ENCODE measurements around the gene LITAF. TPM values are rescaled to one million over a fixed set of nuclear protein-coding genes. Genes with fewer than 3 reads are reported as not detected.
"Not testable (repeated sequence)": the region's sequence is repeated elsewhere in the genome, so short reads cannot be mapped to it uniquely, and the experiment has no call there.

The LITAF gene
- total RNA-seq, 6 experiments from 2014 or later, result 114 to 143 (median 135) TPM

GRCh38 chr16:11515540-11516430 lies 70.9 kb downstream of the LITAF start:
- TF ChIP-seq CTCF (IDR thresholded peaks at IDR 0.05), result no peak
- Mint-ChIP-seq H3K4me3 (no peak overlapping the region), H3K27me3 (ENCODE audit: insufficient read depth) (peaks cover 20% of the 10 kb centered on the region), H3K36me3 (ENCODE audit: low read depth) (0 out of 2 replicates have a peak, but pooled peaks cover 3% of the 10 kb centered on the region), H3K9me3 (no peaks in the 10 kb centered on the region), H3K4me1 (ENCODE audit: low read depth) (no peaks in the 10 kb centered on the region), H3K27ac (no peak overlapping the region)
- no peak for DNase-seq

- no peak for TF ChIP-seq CTCF (IDR thresholded peaks at IDR 0.05)
- no peak overlapping the region for H3K27ac Mint-ChIP-seq
- H3K36me3 Mint-ChIP-seq (ENCODE audit: low read depth), result no peaks in the 10 kb centered on the region
- DNase-seq, result no peak
- H3K9me3 Mint-ChIP-seq, result no peaks in the 10 kb centered on the region
- H3K4me1 Mint-ChIP-seq (ENCODE audit: low read depth), result no peaks in the 10 kb centered on the region
- H3K4me3 Mint-ChIP-seq, result no peak overlapping the region
- H3K27me3 Mint-ChIP-seq (ENCODE audit: insufficient read depth), result peaks cover 20% of the 10 kb centered on the region
Measured at GRCh38 chr16:11514283-11514682, 72.4 kb downstream of the LITAF start.

GRCh38 chr16:11513366-11513765 lies 73.4 kb downstream of the LITAF start:
- not testable (repeated sequence) for H3K4me1 Mint-ChIP-seq (ENCODE audit: low read depth); H3K27ac Mint-ChIP-seq; H3K36me3 Mint-ChIP-seq (ENCODE audit: low read depth); DNase-seq; H3K9me3 Mint-ChIP-seq; H3K4me3 Mint-ChIP-seq
- peaks cover 15% of the 10 kb centered on the region for H3K27me3 Mint-ChIP-seq (ENCODE audit: insufficient read depth)

- H3K4me1 Mint-ChIP-seq (ENCODE audit: low read depth), result peaks cover 12% of the 10 kb centered on the region
- H3K9me3 Mint-ChIP-seq, result no peaks in the 10 kb centered on the region
- peaks cover 5% of the 10 kb centered on the region; the same call in 1 of the 2 replicates for H3K27me3 Mint-ChIP-seq (ENCODE audit: insufficient read depth)
- H3K4me3 Mint-ChIP-seq, result no peak overlapping the region
- H3K36me3 Mint-ChIP-seq (ENCODE audit: low read depth), result no peaks in the 10 kb centered on the region
- H3K27ac Mint-ChIP-seq, result no peak overlapping the region
- DNase-seq, result no peak
- TF ChIP-seq CTCF (IDR thresholded peaks at IDR 0.05), result no peak
Measured at GRCh38 chr16:11511801-11512200, 74.9 kb downstream of the LITAF start.

- Mint-ChIP-seq H3K27me3 (ENCODE audit: insufficient read depth) (peaks cover 5% of the 10 kb centered on the region; the same call in 1 of the 2 replicates), H3K4me1 (ENCODE audit: low read depth) (peaks cover 12% of the 10 kb centered on the region), H3K36me3 (ENCODE audit: low read depth) (no peaks in the 10 kb centered on the region), H3K4me3 (no peak overlapping the region), H3K9me3 (no peaks in the 10 kb centered on the region), H3K27ac (no peak overlapping the region)
- TF ChIP-seq CTCF (IDR thresholded peaks at IDR 0.05), result no peak
- no peak for DNase-seq
Measured at GRCh38 chr16:11511328-11511727, 75.4 kb downstream of the LITAF start.

Measured in HFFc6 (cell line).